HG03575 (cell line): ENCODE results near the gene LMX1B.
"Not testable (repeated sequence)": the region's sequence is repeated elsewhere in the genome, so short reads cannot be mapped to it uniquely, and the experiment has no call there.

Source experiments
- ATAC-seq: cut with Tn5 transposase; IDR thresholded peaks from one replicate; pipeline ENCODE4 v1.9.1; 2021; ENCODE audit not compliant: unreplicated experiment, insufficient number of reproducible peaks, low FRiP score; ENCODE audit errors: extremely low read depth

Gene LMX1B

GRCh38 chr9:126647585-126648411 is 34.1 kb downstream of the LMX1B start:
- ATAC-seq, result no peak

DNA sequence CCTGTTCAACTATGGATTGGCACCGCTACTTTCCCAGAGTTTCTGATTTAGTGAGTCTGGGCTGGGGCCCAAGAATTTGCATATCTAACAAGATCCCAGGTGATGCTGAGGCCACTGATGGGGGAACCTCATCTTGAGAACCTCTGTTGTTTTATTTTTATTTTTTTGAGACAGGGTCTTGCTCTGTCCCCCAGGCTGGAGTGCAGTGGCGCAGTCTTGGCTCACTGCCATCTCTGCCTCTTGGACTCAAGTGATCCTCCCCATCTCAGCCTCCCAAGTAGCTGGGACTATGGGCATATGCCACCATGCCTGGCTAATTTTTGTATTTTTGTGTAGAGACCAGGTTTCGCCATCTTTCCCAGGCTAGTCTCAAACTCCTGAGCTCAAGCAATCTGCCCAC is 35.7 kb downstream of the LMX1B start:
- ATAC-seq, result no peak

DNA sequence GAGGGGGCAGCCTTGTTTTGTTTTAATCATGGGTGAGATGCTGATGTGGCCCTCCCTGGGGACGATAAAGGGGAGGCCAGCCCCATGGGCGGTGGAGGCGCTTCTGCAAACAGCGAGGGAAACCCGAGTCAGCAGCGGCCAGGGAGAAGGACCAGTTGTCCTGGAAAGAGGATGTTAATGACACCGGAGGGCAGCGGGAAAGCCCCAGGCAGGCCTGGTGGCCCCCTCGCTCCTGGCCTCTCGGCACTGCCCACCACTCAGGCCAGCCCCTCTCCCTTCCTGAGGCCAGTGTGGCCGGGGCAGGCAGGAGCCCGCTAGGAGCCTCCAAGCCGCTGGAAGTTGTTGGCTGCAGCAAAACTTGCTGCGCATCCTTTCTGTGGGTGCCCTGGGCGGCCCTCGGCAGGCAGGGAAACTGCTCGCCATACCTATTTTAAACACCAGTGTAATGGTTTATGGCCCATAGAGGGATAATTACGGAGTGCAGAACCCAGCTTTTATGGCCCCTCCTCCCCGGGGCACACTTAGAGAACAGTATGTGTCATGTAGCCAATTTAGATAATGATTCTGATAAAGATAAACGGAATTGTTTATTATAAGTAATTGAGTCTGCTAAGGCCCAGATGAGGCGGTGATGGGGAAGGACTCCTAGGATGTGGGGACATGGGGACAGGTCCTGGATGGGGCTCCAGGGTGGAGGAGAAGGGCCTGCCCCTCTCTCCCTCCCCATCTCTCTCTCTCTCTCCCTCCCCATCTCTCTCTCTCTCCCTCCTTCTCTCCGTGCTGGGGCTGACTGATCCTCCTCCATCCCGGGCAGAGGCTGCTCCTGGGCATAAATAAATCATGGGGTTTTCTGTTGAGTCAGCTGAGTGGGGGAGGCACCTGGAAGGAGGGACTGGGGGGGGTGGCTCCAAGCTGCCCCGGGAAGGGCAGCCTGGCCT is 36.9 kb downstream of the LMX1B start:
- ATAC-seq, result no peak

GRCh38 chr9:126652140-126652582 is 38.4 kb downstream of the LMX1B start:
- no peak for ATAC-seq

DNA sequence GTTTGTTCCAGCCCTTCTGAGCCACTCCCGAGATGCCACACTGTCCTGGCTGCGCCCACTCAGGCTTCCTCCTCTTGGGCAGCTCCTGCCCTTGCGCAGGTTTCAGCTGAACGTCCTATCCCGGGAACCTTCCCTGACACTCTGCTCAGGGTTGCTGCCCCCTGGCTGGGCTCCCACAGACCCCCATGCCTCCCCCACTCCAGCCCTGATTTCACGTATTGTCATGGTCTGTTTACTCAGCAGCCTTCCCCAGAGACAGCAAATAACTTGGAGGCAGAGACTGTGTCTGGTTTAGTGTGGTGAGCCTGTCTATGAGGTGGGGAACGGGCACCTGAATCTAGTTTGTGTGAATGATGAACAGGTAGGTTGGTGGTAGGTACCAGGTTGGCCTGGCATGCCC is 40.4 kb downstream of the LMX1B start:
- no peak for ATAC-seq

DNA sequence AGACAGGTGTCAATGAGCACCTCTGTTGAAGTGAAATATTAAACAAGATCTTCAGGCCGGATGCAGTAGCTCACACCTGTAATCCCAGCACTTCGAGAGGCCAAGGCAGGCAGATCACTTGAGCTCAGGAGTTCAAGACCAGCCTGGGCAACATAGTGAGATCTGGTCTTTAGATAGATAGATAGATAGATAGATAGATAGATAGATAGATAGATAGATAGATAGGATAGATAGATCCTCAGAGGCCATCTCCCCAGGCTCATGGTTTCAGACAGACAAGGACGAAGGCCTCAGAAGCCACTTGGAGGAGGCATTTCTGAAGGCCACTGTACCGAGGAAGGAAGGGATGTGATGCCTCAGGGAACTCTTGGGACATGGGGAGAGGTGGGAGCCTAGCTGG is 42.5 kb downstream of the LMX1B start:
- not testable (repeated sequence) for ATAC-seq

- ATAC-seq, result no peak
Measured at GRCh38 chr9:126658201-126658825, 44.6 kb downstream of the LMX1B start.

DNA sequence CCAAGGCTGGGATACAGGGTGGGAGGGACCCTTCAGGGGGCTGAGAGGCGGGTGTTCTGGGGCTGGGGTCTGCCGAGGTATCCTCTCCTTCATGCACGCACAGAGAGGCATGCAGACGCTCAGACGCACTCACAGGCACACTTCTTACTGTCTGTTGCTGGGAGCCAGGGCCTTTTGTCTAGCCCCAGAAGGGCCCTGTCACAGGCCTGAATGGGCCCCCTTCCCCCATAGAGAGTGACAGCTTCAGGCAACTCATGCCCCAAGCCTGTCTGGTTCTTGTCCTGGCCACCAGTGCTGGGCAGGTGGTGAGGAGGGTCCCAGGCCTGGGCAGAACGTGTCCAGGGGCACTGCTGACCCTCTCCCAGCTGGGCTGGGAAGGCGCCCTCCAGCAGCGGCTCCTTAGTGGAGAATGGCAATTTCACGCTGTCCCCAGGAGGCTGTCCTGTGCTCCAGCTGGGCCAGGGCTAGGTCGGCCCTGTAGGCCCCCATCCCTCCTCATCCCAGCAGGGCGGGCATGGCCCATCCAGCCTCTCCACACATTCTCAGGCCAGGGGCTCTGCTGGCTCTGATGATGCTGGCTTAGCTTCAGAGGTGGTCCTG is 45.3 kb downstream of the LMX1B start:
- no peak for ATAC-seq

GRCh38 chr9:126661122-126661520 is 47.4 kb downstream of the LMX1B start:
- ATAC-seq, result no peak

- ATAC-seq, result no peak
Measured at GRCh38 chr9:126661521-126662251, 48.0 kb downstream of the LMX1B start.

- ATAC-seq, result no peak
Measured at GRCh38 chr9:126663661-126664072, 49.9 kb downstream of the LMX1B start.

DNA sequence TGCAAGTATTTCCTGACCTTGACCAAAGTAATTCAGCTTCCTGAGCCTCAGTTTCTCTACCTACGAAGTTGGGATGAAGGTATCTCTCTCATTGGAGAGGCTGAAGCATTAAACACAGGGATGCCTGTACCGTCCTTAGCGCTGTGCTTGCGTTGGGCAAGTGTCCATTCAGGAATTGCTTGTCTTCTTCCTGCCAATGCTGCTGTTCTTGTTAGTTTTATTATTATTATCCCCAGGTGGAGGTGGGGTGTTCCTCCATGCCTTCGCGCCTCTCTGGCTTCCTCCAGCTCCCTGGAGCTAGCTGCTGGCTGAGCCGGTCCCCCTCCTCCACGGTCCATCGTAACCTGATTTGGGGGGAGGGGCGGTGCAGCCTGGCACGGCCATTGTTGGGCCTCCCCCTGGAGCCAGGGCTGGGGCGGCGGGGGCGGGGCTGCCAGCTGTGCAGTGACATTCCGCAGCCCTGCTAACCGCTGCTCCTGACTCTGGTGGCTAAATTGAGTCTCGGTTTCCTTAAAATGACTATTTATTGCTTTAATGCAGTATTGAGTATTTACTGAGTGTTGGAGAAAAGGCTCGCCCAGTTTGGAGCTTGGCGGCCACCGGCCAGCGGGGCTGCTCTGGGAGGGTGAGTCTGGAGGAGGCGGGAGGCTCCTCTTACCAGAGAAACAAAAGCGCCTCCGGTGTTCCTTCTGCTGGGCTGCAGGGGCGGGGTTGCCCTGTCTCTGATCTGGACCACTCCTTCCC is 51.3 kb downstream of the LMX1B start:
- no peak for ATAC-seq

- ATAC-seq, result no peak
Measured at GRCh38 chr9:126665644-126666035, 51.9 kb downstream of the LMX1B start.

GRCh38 chr9:126666155-126666803 is 52.6 kb downstream of the LMX1B start:
- ATAC-seq, result no peak

- no peak for ATAC-seq
Measured at GRCh38 chr9:126667190-126668055, 53.7 kb downstream of the LMX1B start.

GRCh38 chr9:126668058-126668457 is 54.3 kb downstream of the LMX1B start:
- ATAC-seq, result no peak

DNA sequence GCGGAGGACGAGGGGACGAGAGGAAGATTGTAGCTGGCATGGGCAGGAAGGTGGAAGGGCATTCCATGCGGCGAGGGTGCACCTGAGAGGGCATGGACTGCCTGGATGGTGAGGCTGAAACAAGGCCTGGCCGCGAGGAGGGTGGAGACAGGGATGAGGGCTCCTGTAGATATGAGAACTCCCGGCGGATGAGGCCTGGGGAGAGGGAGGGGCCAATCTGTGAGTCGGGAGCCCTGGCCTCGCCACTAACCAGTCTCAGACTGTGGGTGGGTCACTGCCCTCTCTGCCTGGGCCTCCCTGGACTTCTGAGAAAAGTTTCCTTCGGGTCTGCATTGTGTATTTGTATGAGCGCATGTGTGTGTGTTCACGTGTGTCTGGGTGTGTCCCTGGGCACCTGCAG is 55.4 kb downstream of the LMX1B start:
- no peak for ATAC-seq
